ENCODE results near the gene VPS13A. TPM values are rescaled to one million over a fixed set of nuclear protein-coding genes. Genes with fewer than 3 reads are reported as not detected.
A peak's percentile ranks its signal among the peaks of the same experiment; 100 is the strongest.

Gene VPS13A
- total and polyA plus RNA-seq, 10 donors: 7.5 to 90.9 (median 56.5) TPM

- TF ChIP-seq POLR2AphosphoS5 (IDR thresholded peaks at IDR 0.05) (no peak), CTCF (IDR thresholded peaks at IDR 0.05 in 8 of 11, conservative IDR thresholded peaks at IDR 0.05 in 3 of 11) (no peak), POLR2A (IDR thresholded peaks at IDR 0.05) (no peak)
- no peak for DNase-seq
- intact Hi-C loops (cut with DNase I; ENCODE audit: low total_unique reads): no loop called here
- Histone ChIP-seq H3K27me3 (replicated peaks in 1 of 7) (no peaks in the 10 kb centered on the region), H3K36me3 (peaks cover 0 to 74% (median 5%) of the 10 kb centered on the region in 6 donors), H3K9me3 (peaks cover 0 to 3% (median 0%) of the 10 kb centered on the region in 8 donors), H3K27ac (no peak overlapping the region), H3K4me1 (no peaks in the 10 kb centered on the region), H3K4me3 (no peak overlapping the region)
Measured at GRCh38 chr9:77304543-77304942, 127.2 kb downstream of the VPS13A start.

GRCh38 chr9:77305622-77306400, 128.5 kb downstream of the VPS13A start:
- Histone ChIP-seq H3K36me3 (peaks cover 0 to 78% (median 6%) of the 10 kb centered on the region in 6 donors), H3K27me3 (replicated peaks in 1 of 7) (no peaks in the 10 kb centered on the region), H3K27ac (no peak overlapping the region), H3K9me3 (no peaks in the 10 kb centered on the region), H3K4me1 (no peaks in the 10 kb centered on the region), H3K4me3 (no peak overlapping the region)
- 95 to 100% (median 98%) methylated on average over 1 of the region's 1 CpG for WGBS, 5 donors
- TF ChIP-seq POLR2AphosphoS5 (IDR thresholded peaks at IDR 0.05) (no peak), POLR2A (IDR thresholded peaks at IDR 0.05) (no peak), CTCF (IDR thresholded peaks at IDR 0.05 in 8 of 11, conservative IDR thresholded peaks at IDR 0.05 in 3 of 11) (no peak)
- intact Hi-C loops (cut with DNase I; ENCODE audit: low total_unique reads): no loop called here
- DNase-seq: no peak

- no peak for DNase-seq
- Histone ChIP-seq H3K9me3 (no peaks in the 10 kb centered on the region), H3K27ac (no peak overlapping the region), H3K4me3 (no peak overlapping the region), H3K36me3 (peaks cover 0 to 88% (median 9%) of the 10 kb centered on the region in 6 donors), H3K27me3 (replicated peaks in 1 of 7) (no peaks in the 10 kb centered on the region), H3K4me1 (no peaks in the 10 kb centered on the region)
- TF ChIP-seq POLR2A (IDR thresholded peaks at IDR 0.05) (no peak), CTCF (IDR thresholded peaks at IDR 0.05 in 8 of 11, conservative IDR thresholded peaks at IDR 0.05 in 3 of 11) (no peak), POLR2AphosphoS5 (IDR thresholded peaks at IDR 0.05) (no peak)
- intact Hi-C loops (cut with DNase I; ENCODE audit: low total_unique reads): no loop called here
- WGBS, 5 donors: 96 to 100% (median 99%) methylated on average over 2 of the region's 2 CpGs
Measured at GRCh38 chr9:77307166-77307565, 129.8 kb downstream of the VPS13A start.

- no peaks in the 10 kb centered on the region for H3K4me1 ChIP-seq
- intact Hi-C loops (cut with DNase I; ENCODE audit: low total_unique reads): no loop called here
- no peak overlapping the region for H3K4me3 ChIP-seq
- no peaks in the 10 kb centered on the region for H3K27me3 ChIP-seq (replicated peaks in 1 of 7)
- H3K27ac ChIP-seq: peak overlapping the region in 3 of 8 donors; percentile 2 to 30 (median 22)
- WGBS, 5 donors: 69 to 81% (median 73%) methylated on average over 1 of the region's 1 CpG
- DNase-seq: no peak
- peaks cover 0 to 92% (median 11%) of the 10 kb centered on the region in 6 donors for H3K36me3 ChIP-seq
- no peak for TF ChIP-seq CTCF (IDR thresholded peaks at IDR 0.05 in 8 of 11, conservative IDR thresholded peaks at IDR 0.05 in 3 of 11)
- TF ChIP-seq POLR2AphosphoS5 (IDR thresholded peaks at IDR 0.05): no peak
- no peak for TF ChIP-seq POLR2A (IDR thresholded peaks at IDR 0.05)
- H3K9me3 ChIP-seq: no peaks in the 10 kb centered on the region
Measured at GRCh38 chr9:77316058-77316457, 138.7 kb downstream of the VPS13A start.
